Measurements from ENCODE around the gene TBX19. TPM values are rescaled to one million over a fixed set of nuclear protein-coding genes. Genes with fewer than 3 reads are reported as not detected.
A peak's percentile ranks its signal among the peaks of the same experiment; 100 is the strongest.

TBX19 gene
- total RNA-seq, 3 donors from 2014 or later (not counting 1 experiment from before 2014, with no cell fraction given) = 5.2 to 7.2 (median 5.3) TPM

DNA sequence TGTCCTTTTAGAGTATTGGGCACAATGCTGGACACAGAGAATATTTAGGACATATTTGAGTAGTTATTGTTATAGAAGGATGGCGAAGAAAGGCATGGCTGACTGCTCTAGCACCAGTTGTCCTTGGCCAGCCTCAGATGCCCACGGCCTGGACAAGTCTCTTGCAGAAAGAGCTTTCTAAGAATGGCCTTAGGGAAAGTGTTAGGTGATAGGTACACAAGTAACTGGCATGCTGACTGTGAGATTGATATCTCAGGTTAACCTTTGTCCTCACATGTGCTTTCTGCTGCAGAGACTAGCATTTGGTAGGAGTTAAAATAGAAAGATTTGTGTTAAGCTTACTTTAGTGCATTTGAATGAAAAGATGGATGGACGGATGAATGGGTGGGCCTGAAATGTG, 44.7 kb upstream of the TBX19 start:
- intact Hi-C loops (cut with micrococcal nuclease) = loop anchor here (2.0 to 10.0 kb wide), 2 partner anchors 57 to 129 kb away; partner anchors contain the start of gene TIPRL
- H3K27ac Mint-ChIP-seq = peak overlapping the region; percentile 65 to 71
- no peaks in the 10 kb centered on the region for H3K27me3 ChIP-seq (ENCODE audit: control insufficient read depth, insufficient read depth, low read length)
- H3K4me3 Mint-ChIP-seq = no peak overlapping the region
- peaks cover 41% of the 10 kb centered on the region for H3K36me3 Mint-ChIP-seq
- no peaks in the 10 kb centered on the region for H3K9me3 Mint-ChIP-seq
- peaks cover 84% of the 10 kb centered on the region for H3K36me3 ChIP-seq (ENCODE audit: control insufficient read depth, insufficient read depth, low read length)
- no peaks in the 10 kb centered on the region for H3K27me3 Mint-ChIP-seq (ENCODE audit: low read depth in 2 of 2)
- H3K4me1 Mint-ChIP-seq = peaks cover 57 to 63% of the 10 kb centered on the region in 2 donors
- no peaks in the 10 kb centered on the region for H3K4me1 ChIP-seq (ENCODE audit: control insufficient read depth, insufficient read depth, low read length)
- DNase-seq = no peak
- no peak for TF ChIP-seq CTCF (IDR thresholded peaks at IDR 0.05)
- no peak overlapping the region for H3K27ac ChIP-seq (ENCODE audit: low read length)
- no peak overlapping the region for H3K4me3 ChIP-seq (ENCODE audit: low read length)
- no peaks in the 10 kb centered on the region for H3K9me3 ChIP-seq (ENCODE audit: control insufficient read depth, insufficient read depth, low read length)
- 85% methylated on average over 3 of the region's 3 CpGs for WGBS (ENCODE audit: insufficient coverage)
- ATAC-seq = no peak

- no peak for TF ChIP-seq CTCF (IDR thresholded peaks at IDR 0.05)
- intact Hi-C loops (cut with micrococcal nuclease) = loop anchor here (10.0 kb wide), 1 partner anchor 128 kb away; no protein-coding TSS in a partner anchor
These were observed 43.7 kb upstream of the TBX19 start for GRCh38 chr1:168236836-168237611.

DNA sequence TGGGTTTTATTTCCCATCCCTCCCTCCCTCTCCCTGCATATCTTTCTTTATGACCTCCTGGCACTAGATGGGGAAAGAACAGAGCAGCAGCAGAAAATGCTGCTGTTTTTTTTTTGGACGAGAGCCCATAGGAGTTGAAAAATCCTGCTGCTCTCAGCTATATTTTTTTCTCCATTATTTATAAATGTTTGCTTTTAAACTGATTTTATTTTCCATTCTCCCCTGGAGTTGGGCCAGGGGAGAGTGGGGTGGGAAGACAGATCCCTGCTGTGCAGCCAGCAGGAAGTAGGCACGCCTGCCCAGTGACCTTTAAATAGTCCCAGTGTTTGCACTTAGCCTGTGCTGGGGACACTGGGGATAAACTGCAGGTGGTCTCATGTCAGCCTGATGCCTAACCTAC, 37.5 kb upstream of the TBX19 start:
- Mint-ChIP-seq H3K36me3 (peaks cover 44% of the 10 kb centered on the region), H3K4me3 (no peak overlapping the region)
- TF ChIP-seq CTCF (IDR thresholded peaks at IDR 0.05) = no peak

More at GRCh38 chr1:168236836-168237611, 43.7 kb upstream of the TBX19 start:
- no peaks in the 10 kb centered on the region for H3K9me3 ChIP-seq (ENCODE audit: control insufficient read depth, insufficient read depth, low read length)
- 87% methylated on average over 7 of the region's 7 CpGs for WGBS (ENCODE audit: insufficient coverage)
- H3K4me1 Mint-ChIP-seq = peaks cover 48 to 60% of the 10 kb centered on the region in 2 donors
- no peaks in the 10 kb centered on the region for H3K27me3 Mint-ChIP-seq (ENCODE audit: low read depth in 2 of 2)
- no peaks in the 10 kb centered on the region for H3K4me1 ChIP-seq (ENCODE audit: control insufficient read depth, insufficient read depth, low read length)
- no peak overlapping the region for H3K4me3 Mint-ChIP-seq
- no peaks in the 10 kb centered on the region for H3K27me3 ChIP-seq (ENCODE audit: control insufficient read depth, insufficient read depth, low read length)
- no peak overlapping the region for H3K27ac ChIP-seq (ENCODE audit: low read length)
- peak overlapping the region in 1 of 2 donors; percentile 65 for H3K27ac Mint-ChIP-seq
- peaks cover 41% of the 10 kb centered on the region for H3K36me3 Mint-ChIP-seq
- H3K9me3 Mint-ChIP-seq = no peaks in the 10 kb centered on the region
- peaks cover 84% of the 10 kb centered on the region for H3K36me3 ChIP-seq (ENCODE audit: control insufficient read depth, insufficient read depth, low read length)
- ATAC-seq (no peak), DNase-seq (no peak)
- H3K4me3 ChIP-seq (ENCODE audit: low read length) = no peak overlapping the region

More for the DNA sequence above, 37.5 kb upstream of the TBX19 start:
- H3K4me3 ChIP-seq (ENCODE audit: low read length) = no peak overlapping the region
- peaks cover 15% of the 10 kb centered on the region for H3K4me1 ChIP-seq (ENCODE audit: control insufficient read depth, insufficient read depth, low read length)
- no peak overlapping the region for H3K27ac ChIP-seq (ENCODE audit: low read length)
- Mint-ChIP-seq H3K27me3 (ENCODE audit: low read depth in 2 of 2) (no peaks in the 10 kb centered on the region), H3K4me1 (peaks cover 40 to 46% of the 10 kb centered on the region in 2 donors), H3K9me3 (no peaks in the 10 kb centered on the region), H3K27ac (peak overlapping the region in 1 of 2 donors; percentile 80)
- no peaks in the 10 kb centered on the region for H3K9me3 ChIP-seq (ENCODE audit: control insufficient read depth, insufficient read depth, low read length)
- DNase-seq (no peak), ATAC-seq (no peak)
- peaks cover 70% of the 10 kb centered on the region for H3K36me3 ChIP-seq (ENCODE audit: control insufficient read depth, insufficient read depth, low read length)
- intact Hi-C loops (cut with micrococcal nuclease) = no loop called here
- WGBS (ENCODE audit: insufficient coverage) = 90% methylated on average over 1 of the region's 2 CpGs
- H3K27me3 ChIP-seq (ENCODE audit: control insufficient read depth, insufficient read depth, low read length) = no peaks in the 10 kb centered on the region

Data from natural killer cell (primary cell).